Uterus (tissue), 2 donors: Measurements from ENCODE around the gene TGFBR3L.

ENCODE experiments used
- POLR2A ChIP-seq, 2 donors: fragments of 450-650 bp; IDR thresholded peaks; one replicate each; pipeline ENCODE4 v1.6.1; 2016; ENCODE audit warnings: antibody characterized with exemption in 2 of 2, mild to moderate bottlenecking in 1 of 2, moderate library complexity in 1 of 2
- TF ChIP-seq, protein P1 (sequence below), 4 experiments: fragments of 200-600 bp in 2 of 4; fragments of 450-650 bp in 2 of 4; sonication (generic) in 2 of 4; IDR thresholded peaks; one replicate each; pipeline ENCODE4 v1.5.1; 2016 to 2019; ENCODE audit warnings: antibody characterized with exemption in 4 of 4, mild to moderate bottlenecking in 2 of 4, moderate library complexity in 1 of 4

DNA sequence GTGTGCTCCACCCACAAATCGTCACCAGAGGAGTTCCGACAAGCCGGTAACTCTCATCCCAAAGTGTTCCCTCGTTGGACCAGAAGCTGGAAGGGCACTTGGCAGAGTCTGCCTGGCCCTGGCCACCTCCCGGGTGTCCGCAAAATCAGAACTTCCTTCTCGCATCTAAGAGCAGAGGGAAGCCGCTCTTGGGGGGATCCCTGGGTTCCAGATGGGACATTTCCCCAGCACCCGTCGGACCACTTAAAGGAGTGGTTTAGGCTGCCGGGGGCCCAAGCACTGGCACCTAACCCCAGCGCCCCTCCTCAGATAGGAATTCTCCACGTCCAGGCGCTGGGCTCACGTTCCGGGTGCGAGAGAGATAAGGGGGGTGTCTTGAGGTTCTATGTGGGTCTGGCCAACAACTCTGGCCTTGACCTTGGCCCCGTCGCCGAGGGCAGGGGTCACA lies 11.8 kb upstream of the TGFBR3L start:
- TF ChIP-seq, protein P1, sequence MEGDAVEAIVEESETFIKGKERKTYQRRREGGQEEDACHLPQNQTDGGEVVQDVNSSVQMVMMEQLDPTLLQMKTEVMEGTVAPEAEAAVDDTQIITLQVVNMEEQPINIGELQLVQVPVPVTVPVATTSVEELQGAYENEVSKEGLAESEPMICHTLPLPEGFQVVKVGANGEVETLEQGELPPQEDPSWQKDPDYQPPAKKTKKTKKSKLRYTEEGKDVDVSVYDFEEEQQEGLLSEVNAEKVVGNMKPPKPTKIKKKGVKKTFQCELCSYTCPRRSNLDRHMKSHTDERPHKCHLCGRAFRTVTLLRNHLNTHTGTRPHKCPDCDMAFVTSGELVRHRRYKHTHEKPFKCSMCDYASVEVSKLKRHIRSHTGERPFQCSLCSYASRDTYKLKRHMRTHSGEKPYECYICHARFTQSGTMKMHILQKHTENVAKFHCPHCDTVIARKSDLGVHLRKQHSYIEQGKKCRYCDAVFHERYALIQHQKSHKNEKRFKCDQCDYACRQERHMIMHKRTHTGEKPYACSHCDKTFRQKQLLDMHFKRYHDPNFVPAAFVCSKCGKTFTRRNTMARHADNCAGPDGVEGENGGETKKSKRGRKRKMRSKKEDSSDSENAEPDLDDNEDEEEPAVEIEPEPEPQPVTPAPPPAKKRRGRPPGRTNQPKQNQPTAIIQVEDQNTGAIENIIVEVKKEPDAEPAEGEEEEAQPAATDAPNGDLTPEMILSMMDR (IDR thresholded peaks at IDR 0.05), result no peak
- TF ChIP-seq POLR2A (IDR thresholded peaks at IDR 0.05), result no peak
